NB4 (cell line): Measurements from ENCODE around the gene JAK1.

Experiments used
- DNase-seq: peaks from one replicate; pipeline ENCODE4 v3.0.0; 2010; ENCODE audit warnings: low read depth
- H3K4me3 ChIP-seq: one replicate; pipeline ENCODE4 v1.5.1; 2011; ENCODE audit warnings: mild to moderate bottlenecking, low read depth, low read length, moderate library complexity
- MAX ChIP-seq: IDR thresholded peaks from 2 replicates; pipeline ENCODE4 v1.6.1; 2011; ENCODE audit warnings: low read depth, low read length
- MYC ChIP-seq: IDR thresholded peaks from 2 replicates; pipeline ENCODE4 v1.6.1; 2011; ENCODE audit warnings: low read depth, low read length
- POLR2A ChIP-seq: IDR thresholded peaks from 2 replicates; pipeline ENCODE4 v1.6.1; 2011; ENCODE audit warnings: mild to moderate bottlenecking; ENCODE audit not compliant: insufficient read length; ENCODE audit errors: extremely low read depth
- TF ChIP-seq, protein P1 (sequence below): IDR thresholded peaks from one replicate; pipeline ENCODE4 v1.5.1; 2012; ENCODE audit warnings: low read depth, low read length

The JAK1 gene

DNA sequence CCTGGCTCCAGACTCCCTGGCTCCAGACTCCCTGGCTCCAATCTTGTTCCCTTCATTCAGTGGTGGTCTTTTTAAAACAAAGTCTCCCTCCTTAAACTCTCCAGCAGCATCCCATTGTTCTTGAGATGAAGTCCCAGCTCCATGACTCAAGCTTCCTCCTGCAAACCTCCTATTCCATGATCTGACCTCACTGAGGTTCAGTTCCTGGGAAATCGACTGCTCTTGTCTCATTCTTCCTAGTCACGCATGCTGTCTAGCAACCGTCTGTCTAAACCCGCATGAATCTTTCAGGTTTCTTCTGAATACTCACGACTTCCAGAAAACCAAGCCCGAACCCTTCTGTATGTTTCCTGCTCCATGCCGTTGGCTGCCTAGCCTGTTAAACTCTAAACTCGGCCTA is 129.5 kb downstream of the JAK1 start:
- TF ChIP-seq MAX (no peak), MYC (no peak), POLR2A (no peak)
- TF ChIP-seq, protein P1, sequence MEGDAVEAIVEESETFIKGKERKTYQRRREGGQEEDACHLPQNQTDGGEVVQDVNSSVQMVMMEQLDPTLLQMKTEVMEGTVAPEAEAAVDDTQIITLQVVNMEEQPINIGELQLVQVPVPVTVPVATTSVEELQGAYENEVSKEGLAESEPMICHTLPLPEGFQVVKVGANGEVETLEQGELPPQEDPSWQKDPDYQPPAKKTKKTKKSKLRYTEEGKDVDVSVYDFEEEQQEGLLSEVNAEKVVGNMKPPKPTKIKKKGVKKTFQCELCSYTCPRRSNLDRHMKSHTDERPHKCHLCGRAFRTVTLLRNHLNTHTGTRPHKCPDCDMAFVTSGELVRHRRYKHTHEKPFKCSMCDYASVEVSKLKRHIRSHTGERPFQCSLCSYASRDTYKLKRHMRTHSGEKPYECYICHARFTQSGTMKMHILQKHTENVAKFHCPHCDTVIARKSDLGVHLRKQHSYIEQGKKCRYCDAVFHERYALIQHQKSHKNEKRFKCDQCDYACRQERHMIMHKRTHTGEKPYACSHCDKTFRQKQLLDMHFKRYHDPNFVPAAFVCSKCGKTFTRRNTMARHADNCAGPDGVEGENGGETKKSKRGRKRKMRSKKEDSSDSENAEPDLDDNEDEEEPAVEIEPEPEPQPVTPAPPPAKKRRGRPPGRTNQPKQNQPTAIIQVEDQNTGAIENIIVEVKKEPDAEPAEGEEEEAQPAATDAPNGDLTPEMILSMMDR = no peak
- no peak for DNase-seq
- no peak overlapping the region for H3K4me3 ChIP-seq

DNA sequence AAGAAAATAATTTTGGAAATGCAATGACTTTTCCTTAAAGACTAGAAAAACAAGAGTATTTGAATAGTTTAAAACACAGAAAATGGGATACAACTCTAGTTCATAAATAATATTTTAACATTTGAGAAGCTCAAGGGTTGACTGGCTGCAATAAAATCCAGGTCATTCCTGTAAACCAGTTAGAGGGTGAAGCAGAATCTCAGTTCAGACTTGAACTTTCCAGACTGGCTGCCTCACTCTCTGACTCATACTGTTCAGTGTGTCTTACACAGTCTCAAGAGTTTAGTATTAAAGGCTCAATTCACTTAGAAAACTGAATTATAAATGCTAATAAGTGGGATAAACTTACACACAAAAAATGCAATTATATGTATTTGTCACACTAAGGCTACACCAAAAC is 131.6 kb downstream of the JAK1 start:
- H3K4me3 ChIP-seq = no peak overlapping the region
- TF ChIP-seq MYC (no peak), POLR2A (no peak), MAX (no peak)
- TF ChIP-seq, protein P1 = no peak
- DNase-seq = no peak

DNA sequence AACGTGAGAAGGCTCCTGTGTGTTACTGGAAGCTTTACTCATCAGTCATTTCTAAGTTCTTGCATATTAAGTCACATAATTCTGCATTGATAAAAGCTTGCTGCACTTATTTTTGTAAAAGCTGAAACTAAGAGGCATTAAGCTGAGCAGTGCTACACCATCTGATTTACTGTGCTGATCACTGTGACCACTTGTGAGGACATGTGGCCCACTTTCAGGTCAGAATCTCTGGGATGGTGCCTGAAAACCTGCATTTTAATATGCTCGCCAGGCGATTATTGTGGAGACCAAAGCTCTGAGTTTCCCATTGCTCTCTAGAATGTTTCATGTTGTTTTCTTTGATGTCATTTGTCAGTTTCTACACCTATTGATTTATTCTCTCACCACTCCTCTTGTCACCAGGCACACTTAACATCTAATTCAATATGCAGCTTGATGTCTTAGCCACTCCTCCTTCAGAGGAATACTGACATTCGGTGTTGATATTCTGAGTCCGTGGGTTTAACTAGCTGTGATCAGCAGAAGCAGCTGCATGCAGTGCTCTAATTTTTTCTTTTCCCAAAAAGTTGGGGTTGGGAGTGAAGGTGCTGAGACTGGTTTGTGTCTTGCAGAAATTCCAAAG is 136.2 kb downstream of the JAK1 start:
- DNase-seq = no peak
- TF ChIP-seq MYC (no peak), POLR2A (no peak), MAX (no peak)
- TF ChIP-seq, protein P1 = no peak
- H3K4me3 ChIP-seq = no peak overlapping the region

GRCh38 chr1:64829411-64830029 is 136.8 kb downstream of the JAK1 start:
- TF ChIP-seq POLR2A (no peak), MYC (no peak), MAX (no peak)
- TF ChIP-seq, protein P1 = no peak
- no peak for DNase-seq
- no peak overlapping the region for H3K4me3 ChIP-seq

- no peak overlapping the region for H3K4me3 ChIP-seq
- TF ChIP-seq, protein P1 = no peak
- TF ChIP-seq POLR2A = no peak
- no peak for TF ChIP-seq MAX
- TF ChIP-seq MYC = no peak
- DNase-seq = no peak
Observed at GRCh38 chr1:64828829-64829228, 137.5 kb downstream of the JAK1 start.

GRCh38 chr1:64826991-64827390 is 139.4 kb downstream of the JAK1 start:
- DNase-seq = no peak
- TF ChIP-seq POLR2A = no peak
- no peak for TF ChIP-seq MYC
- TF ChIP-seq, protein P1 = no peak
- no peak for TF ChIP-seq MAX
- no peak overlapping the region for H3K4me3 ChIP-seq
